Activated CD4-positive, alpha-beta T cell treated with anti-CD3 and anti-CD28 coated beads for 1 hour (primary cell): ENCODE measurements around the gene MACROD1.

Experiments
- DNase-seq: peaks from one replicate; pipeline ENCODE4 v3.0.0-alpha.2; 2020

The MACROD1 gene

DNA sequence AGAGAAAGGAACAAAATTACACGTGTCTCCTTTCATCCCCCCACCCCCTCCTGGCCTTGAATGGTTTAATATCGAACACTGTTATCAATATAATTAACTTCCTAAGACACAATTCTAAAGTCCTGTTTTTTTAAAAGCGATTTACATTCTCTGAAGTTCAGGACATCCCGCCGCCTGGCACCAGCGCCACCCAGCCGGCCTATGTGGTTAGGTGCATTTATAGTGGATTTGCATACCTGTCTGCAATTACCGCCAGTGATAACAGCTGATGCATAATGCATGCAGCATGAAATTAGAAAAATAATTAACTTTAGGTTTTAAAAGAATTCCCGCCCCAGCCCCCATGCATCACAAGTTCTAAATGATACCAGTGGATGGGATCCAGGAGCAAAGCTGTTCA, 58.6 kb downstream of the MACROD1 start:
- no peak for DNase-seq

DNA sequence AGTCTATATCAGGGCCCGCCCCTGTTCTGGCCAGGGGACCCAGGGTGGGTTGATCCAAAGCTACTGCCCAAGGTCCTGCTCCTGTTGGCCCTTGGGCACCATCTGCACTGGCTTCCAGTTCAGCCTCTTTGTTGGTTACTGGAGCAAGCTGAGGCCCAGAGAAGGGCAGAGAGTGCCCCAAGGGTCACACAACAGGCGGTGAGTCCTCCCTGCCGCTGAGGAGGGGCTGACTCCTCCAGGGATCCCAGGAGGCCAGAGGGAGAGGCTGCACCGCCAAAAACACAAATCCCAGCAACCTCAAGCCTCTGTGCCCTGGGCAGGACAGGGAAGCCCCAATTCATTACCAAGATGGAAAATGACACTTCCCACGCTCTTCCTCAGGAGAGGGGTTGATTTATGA, 61.3 kb downstream of the MACROD1 start:
- no peak for DNase-seq

DNA sequence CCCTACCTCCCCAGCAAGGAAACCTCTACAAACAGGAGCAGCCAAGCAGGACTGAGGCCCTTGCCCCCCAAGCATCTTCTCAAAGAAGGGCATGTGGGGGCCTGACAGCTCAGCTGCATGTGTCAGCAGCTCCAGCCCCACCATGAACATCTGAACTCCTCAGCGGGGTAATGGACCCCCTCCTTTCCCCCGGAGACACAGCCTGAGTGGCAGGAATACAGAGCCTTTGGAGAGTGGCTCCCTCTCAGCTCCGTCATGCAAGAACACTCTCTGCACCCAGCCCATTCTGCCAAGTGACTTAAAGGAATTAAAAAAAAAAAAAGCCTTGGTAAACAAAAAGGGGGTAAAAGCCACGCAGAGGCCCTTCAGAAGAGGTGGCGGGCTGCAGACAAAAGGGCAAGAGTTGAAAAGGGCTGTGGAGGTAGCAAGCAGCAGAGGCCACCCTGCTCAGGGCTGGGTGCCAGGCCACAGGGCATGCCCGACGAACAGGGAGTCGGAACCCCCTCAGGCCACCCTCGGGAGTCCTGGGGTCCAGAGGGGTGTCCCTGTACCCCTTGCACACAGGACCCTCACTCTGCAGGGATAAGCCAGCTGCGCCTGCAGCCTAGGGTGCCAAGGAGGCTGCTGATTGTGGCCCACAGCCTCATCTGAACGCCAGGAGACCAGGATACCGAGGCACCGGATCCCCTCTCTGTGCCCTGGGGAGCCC, 62.5 kb downstream of the MACROD1 start:
- DNase-seq, result no peak

DNA sequence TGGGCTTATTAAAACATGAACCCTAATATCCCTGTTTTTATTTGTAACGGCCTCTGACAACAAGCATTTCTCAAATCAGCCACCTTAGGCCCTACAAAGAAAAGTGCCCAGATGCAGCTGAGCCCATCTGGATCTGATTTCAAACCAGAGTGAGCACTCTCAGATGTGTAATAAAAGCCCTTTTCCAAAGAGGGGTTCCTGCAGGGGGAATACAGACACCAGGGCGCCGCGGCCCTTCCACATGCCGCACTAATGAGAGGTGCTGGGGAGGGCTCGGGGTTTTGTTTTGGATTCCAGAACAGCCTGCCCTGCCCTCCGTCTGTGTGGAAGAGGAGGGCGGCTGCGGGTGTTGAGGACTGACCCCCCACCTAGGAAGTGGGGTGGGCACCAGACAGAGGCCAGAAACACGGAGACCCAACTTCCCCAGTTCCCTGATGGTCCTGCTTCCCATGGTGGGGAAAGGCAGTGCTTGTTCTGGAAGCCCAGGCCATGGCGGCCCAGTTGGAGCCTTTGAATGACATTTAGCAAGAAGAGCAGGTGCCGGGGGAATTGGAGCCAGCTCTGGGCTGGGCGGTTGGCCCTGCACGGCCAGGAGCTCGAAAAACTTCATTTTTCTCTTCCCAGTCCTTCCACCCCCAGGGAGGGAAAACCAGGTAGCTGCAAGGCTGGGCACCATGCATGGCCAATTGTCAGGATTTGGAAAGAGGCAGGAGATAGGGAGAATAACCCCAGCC, 63.7 kb downstream of the MACROD1 start:
- DNase-seq, result no peak

DNA sequence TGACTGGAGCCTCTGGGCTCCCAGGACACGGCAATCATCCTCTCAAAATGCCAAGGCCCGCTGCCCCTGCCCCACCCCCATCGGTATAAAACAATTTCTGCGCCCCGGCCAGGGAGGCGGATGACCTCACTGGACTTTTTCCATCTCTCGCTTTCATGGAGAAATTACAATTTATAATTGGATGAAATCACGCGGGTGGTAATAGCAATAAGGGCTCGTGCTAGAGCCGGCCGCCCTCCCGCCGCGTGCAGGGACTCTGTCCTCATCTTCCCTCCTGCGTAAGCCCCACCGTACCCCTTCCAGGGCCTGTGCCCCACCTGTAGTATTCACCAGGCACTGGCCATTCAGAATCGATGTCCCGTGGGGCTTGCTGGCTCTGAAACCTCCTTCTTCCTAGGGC, 64.5 kb downstream of the MACROD1 start:
- no peak for DNase-seq

DNA sequence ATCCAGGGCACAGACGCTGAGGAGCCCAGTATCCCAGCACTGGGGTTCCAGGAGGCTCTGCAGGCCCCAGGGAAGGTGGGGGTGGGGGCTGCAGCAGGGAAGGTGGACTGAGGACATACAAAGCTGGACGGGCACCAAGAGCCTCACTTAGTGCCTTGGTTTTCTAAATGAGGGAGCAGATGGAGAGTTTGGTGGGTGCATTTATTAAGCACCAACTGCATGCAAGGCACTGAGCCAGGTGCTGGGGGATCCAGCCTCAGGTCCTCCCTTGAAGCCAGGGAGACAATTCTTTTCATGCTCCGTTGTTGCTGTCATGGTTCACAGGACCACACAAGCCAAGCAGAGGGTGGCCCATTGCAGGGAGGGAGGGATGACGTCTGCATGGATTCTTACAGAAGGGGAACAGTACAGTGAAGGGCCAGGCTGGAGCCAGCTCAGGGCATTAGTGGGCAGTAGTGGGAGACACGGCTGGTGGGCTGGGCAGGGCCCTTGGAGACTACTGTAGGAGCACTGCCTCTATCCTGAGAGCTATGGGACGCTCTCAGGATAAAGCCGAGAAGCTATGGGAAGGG, 65.0 kb downstream of the MACROD1 start:
- no peak for DNase-seq

DNA sequence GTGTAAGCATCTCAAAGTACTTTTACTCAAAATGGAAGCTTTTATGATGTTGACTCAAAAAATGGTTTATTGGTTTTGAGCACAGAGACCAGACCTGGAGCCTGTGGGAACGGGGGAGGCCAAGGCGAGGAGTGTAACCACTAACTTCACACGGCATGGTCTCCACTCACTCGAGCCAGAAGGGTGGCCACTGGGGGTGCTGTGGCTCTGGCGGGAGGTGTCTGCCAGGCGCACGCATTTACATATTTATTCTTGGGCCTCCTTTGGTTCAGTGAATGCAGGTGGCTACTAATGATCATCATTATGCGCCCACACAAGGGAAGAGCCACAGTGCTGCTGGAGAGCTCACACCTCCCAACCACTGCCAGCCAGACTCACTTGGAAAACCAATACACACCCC, 65.6 kb downstream of the MACROD1 start:
- no peak for DNase-seq

GRCh38 chr11:64099436-64099835, 66.5 kb downstream of the MACROD1 start:
- DNase-seq, result no peak

GRCh38 chr11:64098318-64098831, 67.5 kb downstream of the MACROD1 start:
- DNase-seq, result no peak

DNA sequence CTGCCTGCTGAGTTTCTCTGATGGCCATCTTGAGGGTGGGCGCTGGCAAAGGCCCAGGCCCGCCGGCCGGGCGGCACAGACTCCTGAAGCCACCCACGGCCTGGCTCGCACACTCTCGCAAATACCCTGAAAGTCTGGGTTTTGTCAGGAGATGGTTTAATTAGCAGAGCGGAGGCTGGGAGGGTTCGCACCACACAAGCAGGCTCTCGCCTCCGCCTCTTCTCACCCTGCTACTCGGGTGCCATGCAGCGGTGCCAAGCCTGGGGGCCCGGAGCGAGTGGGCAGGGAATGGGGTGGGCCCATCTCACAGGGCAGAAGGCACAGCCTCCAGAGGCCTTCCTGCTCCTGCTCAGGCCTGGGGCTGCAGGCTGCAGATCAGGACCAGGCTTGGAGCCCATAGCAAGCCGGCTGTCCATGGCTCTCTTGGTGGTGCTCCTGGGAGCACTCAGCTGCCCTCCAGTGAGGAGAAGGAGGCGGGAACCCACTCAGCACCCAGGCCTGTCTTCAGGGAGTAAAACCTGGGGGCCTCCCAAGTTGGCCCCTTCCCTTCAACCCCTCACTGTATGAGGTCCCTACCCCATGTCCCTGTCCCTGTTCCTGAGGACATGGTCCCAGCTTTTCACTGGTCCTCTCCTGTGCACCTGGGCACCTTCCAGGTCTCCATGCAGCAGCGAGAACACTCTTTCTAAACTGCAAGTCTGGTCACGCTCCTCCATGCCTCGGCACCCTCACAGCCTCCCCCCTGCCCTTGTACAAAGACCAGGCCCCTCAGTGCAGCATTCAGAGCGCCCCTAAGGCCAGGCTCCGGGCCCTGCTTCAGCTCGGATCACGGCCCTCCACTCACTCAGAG, 68.2 kb downstream of the MACROD1 start:
- DNase-seq, result no peak

GRCh38 chr11:64096835-64097234, 69.1 kb downstream of the MACROD1 start:
- no peak for DNase-seq

DNA sequence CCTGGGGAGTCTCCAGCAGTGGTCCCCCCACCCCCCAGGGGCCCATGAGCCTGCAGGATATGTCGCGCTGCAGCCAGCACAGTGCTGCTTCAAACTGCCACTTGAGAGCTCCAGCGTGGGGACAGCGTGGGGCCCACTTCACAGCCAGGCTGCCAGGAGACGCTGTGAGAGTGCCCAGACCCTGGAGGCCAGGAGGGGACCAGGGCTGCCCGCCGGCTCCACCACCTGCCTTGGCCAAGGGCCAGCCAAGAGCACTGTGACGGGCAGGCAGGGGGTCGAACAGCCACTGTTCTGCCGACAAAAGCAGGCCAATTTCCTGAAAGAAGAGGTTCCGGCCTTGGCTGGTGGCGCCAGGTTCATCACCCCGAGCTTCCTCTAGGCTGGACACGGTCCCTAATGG, 70.0 kb downstream of the MACROD1 start:
- no peak for DNase-seq

DNA sequence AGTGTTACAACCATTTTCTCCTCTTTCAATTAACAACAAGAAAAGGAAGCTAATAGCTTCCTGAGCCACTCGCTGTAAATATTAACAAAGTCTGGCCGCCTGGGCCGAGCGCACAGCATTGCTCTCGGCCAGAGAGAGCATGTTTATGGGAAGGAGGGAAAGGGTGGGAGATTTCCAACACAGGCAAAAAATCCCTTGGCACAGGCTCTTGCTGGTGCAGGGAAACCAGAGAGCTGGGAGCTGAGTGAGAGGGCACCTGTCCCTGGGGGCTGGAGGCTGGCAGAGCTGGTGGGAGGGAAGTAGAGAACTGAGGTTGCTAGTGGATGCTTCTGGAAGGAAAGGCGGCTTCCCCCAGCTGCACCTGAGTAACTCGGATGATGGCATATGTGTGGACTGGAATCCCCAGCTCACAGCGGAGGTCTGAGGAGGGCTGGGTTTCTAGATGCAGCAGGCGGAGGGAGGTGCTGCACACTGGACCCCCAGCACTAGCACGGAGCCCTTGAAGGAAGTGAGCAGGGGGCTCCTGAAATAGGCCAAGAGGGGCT, 70.6 kb downstream of the MACROD1 start:
- no peak for DNase-seq

DNA sequence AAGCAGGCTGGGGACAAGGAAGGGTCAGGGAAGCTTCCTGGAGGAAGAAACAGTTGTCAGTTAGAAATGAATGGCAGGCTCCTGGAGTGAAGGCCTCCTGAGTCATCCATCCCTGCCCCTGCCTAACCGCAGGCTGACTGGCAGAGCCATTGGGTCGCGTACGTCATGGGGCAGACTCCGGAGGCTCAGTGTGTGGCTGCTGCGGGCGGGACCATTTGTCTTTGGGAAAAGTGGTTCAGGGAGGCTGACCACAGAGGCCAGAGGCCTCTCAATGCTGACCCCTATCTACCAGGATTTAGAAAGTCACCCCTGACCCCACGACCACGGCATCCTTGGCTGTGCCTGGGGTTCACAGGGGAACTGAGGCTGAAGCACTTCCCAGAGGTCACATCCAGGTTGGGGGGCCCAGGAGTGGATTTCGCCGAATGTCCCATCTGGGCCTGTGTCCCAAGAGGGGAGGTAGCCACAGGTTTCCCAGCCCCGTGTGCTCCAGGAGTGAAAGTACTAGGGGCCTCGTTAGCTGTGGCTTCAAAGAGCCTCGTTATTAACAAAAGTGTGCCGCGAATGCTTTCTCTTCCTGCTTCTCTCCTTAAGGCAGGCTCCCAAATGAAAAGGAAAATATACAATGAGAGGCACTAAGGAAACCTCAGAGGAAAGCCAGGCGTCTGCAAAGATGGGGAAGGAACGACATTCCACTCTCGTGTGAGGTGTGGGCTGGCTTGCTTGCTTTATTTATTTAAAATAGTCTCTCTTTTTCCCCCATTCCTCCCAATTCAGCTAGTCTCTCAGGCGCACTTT, 71.3 kb downstream of the MACROD1 start:
- no peak for DNase-seq

DNA sequence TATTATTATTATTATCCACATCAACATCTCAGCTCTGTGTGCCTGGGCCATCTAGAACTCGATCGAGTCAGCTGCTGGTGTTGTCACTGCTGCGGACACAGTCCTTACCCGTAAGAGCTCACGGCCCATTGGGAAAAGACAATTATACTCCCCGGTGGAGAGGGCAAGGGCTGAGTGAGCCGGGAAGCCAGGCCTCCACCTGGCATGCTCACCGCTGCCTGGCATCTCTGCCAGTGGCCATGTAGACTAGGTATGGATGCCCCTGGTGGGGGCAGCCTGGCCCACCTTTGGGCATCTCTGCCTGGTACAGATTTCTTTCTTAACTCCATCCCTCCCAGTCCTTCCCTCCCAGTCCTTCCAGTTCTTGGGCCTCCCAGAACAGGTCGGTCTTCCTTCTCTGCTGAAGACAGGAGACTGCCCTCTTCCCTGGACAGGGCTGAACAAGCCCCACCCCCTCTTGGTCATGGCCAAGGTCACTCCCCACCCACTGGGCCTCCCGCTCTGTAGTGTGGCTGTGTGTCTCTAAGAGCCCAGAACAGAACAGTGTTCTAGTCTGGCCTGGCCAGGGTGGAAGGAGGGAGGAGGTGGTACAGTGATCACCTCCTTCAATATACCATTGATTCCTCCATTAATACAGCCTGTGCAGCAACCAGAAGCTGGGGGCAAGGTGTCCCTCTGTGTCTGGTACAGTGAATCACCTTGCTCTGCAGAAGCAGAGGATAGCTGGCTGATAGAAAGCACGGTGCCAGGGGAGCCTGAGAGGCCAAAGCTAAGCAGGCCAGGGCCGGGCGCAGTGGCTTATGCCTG, 72.5 kb downstream of the MACROD1 start:
- DNase-seq, result no peak

DNA sequence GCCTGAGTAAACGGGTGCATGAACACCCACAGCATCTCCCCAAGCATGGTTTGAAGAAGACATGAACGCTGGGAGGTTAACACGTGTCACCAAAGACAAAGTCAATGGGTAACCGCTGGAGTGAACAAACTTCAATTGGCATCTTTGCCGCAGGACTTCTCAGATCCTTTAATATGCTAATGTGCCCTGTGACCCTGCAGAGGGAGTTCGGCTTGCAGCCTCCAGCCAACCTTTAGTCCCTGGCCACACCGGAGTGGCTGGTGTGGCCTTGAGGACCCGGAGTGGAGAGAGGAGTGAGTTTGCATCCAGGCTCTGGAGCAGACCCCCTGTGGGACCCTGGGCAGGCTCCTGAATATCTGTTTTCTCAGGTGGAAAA, 73.2 kb downstream of the MACROD1 start:
- no peak for DNase-seq

DNA sequence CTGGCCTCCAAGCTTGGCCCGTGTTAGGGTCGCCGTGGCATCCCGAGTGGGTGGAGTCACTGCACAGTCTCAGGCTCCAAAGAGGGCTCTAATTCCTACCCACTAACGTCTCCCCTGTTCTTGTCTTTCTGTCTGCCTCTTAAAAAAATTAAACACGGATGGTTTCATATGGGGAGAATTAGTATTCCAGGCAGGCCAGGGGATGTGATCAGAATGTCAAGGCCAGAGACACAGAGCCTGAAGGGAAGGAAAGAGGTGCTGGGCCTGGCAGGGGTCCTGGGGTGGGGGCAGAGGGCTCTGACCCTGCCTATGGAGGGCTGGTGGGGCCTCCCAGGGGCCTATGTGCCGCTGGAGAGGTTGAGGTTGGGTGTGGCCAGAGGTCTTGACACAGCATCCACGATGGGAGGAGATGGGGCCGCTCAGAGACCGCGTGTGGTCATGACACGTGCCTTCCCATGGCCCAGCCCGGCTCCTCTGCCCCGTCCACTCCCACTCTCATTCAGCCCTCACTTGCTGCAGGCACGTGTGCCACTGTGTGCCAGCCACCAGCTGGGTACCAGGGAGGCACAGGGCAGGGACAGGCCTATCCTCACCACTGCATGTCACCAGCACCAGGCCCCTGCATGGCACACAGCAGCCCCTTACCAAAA, 73.7 kb downstream of the MACROD1 start:
- DNase-seq, result no peak

DNA sequence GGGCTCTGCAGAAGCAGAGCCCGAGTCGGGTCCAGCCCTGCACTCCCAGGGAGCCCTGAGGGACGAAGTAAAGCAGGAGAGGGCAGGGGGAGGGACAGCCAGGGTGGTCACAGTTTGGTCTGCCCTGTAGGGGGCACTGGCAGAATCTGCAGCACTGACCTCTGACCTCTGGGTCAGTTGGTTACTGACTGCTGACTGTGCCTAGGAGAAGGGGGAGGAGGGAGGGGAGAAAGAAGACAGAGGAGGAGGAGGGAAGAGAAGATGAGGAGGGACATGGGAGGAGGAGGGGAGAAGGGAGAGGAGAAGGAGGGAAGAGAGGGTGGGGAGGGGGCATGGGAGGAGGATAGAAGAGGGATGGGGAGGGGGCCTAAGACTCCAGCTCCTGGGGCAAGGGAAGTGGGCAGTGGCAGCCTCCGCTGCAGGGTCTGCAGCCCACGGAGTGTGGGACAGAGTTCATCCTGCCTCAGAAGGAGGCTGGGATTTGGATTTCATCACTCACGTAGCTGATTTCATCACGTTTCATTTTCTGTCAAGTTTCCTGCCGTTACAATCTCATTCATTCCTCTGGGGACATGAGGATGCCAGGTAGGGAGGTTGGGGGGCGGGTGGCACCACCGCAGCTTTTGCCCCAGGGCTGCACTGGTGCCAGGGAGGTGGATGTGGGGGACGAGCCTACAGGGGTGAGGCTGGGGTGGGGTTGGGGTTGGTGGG, 75.0 kb downstream of the MACROD1 start:
- DNase-seq, result no peak

DNA sequence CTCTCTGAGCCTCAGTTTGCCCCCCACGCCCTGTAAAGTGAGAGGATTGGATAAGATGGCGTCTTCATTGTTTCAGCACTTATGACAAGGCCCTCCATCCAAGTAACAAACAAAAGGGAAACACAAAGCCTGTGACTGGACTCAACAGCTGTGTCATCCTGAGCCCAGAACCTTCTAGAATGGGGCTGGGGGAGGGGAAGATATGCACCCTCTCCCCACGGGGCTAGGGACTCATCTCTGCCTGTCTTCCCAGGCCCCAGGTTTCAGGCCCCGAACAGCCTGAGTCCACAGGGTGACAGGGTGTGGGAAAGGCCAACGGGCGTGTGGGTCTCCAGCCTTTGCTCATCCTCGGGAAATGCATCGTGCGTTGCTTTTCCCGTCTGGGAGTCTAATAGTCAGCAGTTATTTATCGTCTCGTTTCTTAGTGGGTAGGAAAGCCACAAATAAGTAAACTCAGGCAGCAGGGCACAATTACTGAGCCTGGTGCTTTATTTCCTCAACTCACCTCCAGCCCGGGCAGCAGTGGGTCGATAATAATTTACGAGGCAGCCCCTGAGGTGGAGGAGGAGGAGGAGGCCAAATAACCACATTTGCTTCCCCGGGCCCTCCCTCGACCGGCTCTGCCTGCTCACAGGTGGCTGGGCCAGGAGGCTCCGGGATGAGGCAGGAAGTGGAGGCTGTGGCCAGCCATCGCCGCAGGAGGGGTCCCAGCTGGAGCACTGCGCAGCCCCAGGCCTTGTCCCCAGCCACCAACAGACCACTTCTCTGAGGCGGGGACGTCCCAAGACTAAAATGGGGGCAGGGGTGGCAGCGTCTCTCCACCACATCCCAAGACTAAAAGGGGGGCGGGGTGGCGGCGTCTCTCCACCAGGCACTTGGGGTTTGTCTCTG, 75.8 kb downstream of the MACROD1 start:
- DNase-seq, result no peak
